Activated CD8-positive, alpha-beta memory T cell treated with anti-CD3 and anti-CD28 coated beads, Interleukin-2, amount 50 U/mL, for 24 hours (primary cell): ENCODE results near the gene SNX22.

Experiments used
- DNase-seq: peaks from one replicate; pipeline ENCODE4 v3.0.0-alpha.2; 2020; ENCODE audit errors: extremely low read depth

SNX22 gene

GRCh38 chr15:64134345-64134829 is 17.1 kb upstream of the SNX22 start:
- DNase-seq, result no peak

- DNase-seq, result no peak
These were observed 15.2 kb upstream of the SNX22 start for GRCh38 chr15:64136347-64136746.

GRCh38 chr15:64137226-64137833 is 14.2 kb upstream of the SNX22 start:
- no peak for DNase-seq

GRCh38 chr15:64138331-64138941 is 13.1 kb upstream of the SNX22 start:
- no peak for DNase-seq

- no peak for DNase-seq
These were observed 9.6 kb upstream of the SNX22 start for GRCh38 chr15:64141798-64142512.

- DNase-seq, result no peak
These were observed 8.3 kb upstream of the SNX22 start for GRCh38 chr15:64143276-64143675.

GRCh38 chr15:64144192-64144564 is 7.4 kb upstream of the SNX22 start:
- DNase-seq, result no peak

- no peak for DNase-seq
These were observed 6.8 kb upstream of the SNX22 start for GRCh38 chr15:64144565-64145281.

GRCh38 chr15:64146041-64146440 is 5.5 kb upstream of the SNX22 start:
- no peak for DNase-seq

- no peak for DNase-seq
These were observed 5.0 kb upstream of the SNX22 start for GRCh38 chr15:64146520-64146884.

- no peak for DNase-seq
These were observed 4.4 kb upstream of the SNX22 start for GRCh38 chr15:64146885-64147681.

- no peak for DNase-seq
These were observed 3.4 kb upstream of the SNX22 start for GRCh38 chr15:64148168-64148567.

- DNase-seq, result no peak
These were observed 3.0 kb upstream of the SNX22 start for GRCh38 chr15:64148581-64148980.

GRCh38 chr15:64149424-64149823 is 2.1 kb upstream of the SNX22 start:
- no peak for DNase-seq

GRCh38 chr15:64149893-64150578 is 1.5 kb upstream of the SNX22 start:
- no peak for DNase-seq

- DNase-seq, result no peak
These were observed 1.2 kb downstream of the SNX22 start for GRCh38 chr15:64152507-64153387.

- DNase-seq, result peak; percentile 72
These were observed 2.2 kb downstream of the SNX22 start for GRCh38 chr15:64153480-64154367.

- no peak for DNase-seq
These were observed 4.5 kb downstream of the SNX22 start for GRCh38 chr15:64155802-64156651.
